ENCODE results near the gene RAMACL.

DNA sequence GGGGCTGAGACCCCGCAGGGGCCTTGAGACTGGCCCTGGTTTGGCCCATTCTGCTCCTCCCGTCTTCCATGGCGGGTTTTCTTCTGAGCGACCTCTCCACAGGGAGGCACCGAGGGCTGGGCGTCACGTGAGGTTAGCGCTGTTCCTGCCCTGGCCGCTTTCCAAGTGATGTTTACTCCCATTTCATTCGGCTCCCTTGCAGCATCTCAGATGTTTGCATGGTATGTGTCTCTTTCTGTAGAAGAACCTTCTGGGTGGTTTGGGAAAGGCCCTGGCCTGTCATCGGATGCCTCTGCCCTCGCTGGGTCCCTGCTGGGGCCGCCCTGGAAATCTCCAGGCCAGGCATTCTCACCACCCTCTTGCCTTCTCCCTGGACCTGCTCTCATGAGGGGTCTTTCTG is 17.3 kb downstream of the RAMACL start:
- TF ChIP-seq POLR2AphosphoS5 (IDR thresholded peaks at IDR 0.05) = no peak
- TF ChIP-seq, protein P1, sequence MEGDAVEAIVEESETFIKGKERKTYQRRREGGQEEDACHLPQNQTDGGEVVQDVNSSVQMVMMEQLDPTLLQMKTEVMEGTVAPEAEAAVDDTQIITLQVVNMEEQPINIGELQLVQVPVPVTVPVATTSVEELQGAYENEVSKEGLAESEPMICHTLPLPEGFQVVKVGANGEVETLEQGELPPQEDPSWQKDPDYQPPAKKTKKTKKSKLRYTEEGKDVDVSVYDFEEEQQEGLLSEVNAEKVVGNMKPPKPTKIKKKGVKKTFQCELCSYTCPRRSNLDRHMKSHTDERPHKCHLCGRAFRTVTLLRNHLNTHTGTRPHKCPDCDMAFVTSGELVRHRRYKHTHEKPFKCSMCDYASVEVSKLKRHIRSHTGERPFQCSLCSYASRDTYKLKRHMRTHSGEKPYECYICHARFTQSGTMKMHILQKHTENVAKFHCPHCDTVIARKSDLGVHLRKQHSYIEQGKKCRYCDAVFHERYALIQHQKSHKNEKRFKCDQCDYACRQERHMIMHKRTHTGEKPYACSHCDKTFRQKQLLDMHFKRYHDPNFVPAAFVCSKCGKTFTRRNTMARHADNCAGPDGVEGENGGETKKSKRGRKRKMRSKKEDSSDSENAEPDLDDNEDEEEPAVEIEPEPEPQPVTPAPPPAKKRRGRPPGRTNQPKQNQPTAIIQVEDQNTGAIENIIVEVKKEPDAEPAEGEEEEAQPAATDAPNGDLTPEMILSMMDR (IDR thresholded peaks at IDR 0.05) = no peak

Data from sigmoid colon (tissue), 4 donors.